Measurements from ENCODE around the gene TPSAB1. TPM values are rescaled to one million over a fixed set of nuclear protein-coding genes. Genes with fewer than 3 reads are reported as not detected.
A peak's percentile ranks its signal among the peaks of the same experiment; 100 is the strongest.
"Not testable (repeated sequence)": the region's sequence is repeated elsewhere in the genome, so short reads cannot be mapped to it uniquely, and the experiment has no call there.

TPSAB1 gene
- total RNA-seq, 1 donor from 2014 or later = 4.3 TPM

DNA sequence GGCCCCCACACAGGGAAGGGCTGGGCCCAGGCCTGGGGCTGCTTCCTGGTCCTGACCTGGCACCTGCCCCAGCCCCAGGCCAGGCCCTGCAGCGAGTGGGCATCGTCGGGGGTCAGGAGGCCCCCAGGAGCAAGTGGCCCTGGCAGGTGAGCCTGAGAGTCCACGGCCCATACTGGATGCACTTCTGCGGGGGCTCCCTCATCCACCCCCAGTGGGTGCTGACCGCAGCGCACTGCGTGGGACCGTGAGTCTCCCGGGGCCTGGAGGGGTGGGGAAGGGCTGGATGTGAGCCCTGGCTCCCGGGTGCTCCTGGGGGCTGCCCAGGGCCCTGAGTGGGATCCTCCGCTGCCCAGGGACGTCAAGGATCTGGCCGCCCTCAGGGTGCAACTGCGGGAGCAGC is 576 bp downstream of the TPSAB1 start:
- ATAC-seq; intact Hi-C loops (cut with micrococcal nuclease): not testable (repeated sequence)
- DNase-seq = peak; percentile 6

DNA sequence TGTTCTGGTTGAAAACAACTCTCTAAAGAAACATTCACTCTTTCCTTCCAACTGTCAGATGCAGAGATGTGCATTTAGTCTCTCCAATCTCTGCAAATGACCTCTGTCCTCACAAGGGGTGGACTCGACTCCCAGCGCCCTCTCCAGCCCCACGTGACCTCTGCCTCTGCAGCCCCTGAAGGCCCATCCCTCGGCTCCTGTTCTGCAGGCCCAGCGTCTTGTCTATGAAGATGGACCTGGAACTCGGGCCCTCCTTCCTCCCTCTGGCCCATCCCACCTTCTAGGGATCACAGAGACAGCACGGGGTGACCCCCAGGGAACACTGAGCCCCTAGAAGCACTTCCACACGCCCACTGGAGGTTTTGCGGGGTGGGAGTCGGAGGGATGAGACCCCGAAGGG is 2.9 kb downstream of the TPSAB1 start:
- ATAC-seq; DNase-seq; intact Hi-C loops (cut with micrococcal nuclease): not testable (repeated sequence)

- ATAC-seq; intact Hi-C loops (cut with micrococcal nuclease); DNase-seq: not testable (repeated sequence)
These were observed 3.7 kb downstream of the TPSAB1 start for GRCh38 chr16:1243907-1244850.

DNA sequence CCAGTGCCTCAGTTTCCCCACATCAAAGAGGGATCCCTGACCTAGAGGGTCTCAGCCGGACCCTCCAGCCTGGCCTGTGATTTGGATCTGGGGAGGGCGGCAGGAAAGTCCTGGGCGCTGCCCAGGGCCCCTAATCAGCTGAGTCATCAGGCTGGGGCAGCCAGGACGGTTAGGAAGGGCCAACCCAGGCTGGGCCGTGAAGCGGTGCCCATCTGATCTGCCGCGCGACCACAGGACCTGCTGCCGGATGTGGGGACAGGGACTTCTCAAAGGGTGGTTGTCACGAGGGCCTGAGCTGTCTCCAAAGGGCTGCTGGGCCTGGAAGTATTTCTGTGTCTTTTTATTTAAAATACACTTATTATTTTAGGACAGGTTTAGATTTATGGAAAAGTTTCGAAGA is 4.4 kb downstream of the TPSAB1 start:
- intact Hi-C loops (cut with micrococcal nuclease) = no loop called here
- ATAC-seq (no peak), DNase-seq (no peak)

DNA sequence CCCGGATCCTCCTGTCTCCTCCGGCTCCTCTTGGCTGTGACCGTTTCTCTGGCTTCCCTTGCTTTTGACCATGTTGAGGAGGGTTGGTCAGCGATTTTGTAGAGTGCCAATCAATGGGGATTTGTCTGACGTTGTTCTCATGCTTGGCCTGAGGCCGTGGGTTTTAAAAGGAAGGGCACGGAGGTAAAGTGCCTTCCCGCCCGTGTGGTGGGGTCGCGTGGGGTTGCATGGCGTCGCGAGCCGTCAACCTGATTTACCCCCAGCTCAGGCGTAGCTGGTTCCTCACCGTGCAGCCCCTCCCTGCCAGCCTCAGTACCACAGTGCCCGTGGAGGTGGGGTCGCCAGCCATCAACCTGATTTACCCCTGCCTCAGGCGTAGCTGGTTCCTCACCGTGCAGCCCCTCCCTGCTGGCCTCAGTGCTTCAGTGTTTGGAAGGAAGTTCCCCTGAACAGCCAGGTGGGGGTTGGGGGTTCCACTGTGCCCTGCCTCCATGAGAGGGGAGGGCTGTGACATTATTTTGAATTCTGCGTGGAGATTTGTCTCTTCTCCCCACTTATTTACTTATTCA is 5.0 kb downstream of the TPSAB1 start:
- ATAC-seq (no peak), DNase-seq (peak; percentile 4)
- intact Hi-C loops (cut with micrococcal nuclease) = no loop called here

- intact Hi-C loops (cut with micrococcal nuclease); ATAC-seq: not testable (repeated sequence)
- DNase-seq = peak; percentile 2
These were observed 7.5 kb downstream of the TPSAB1 start for GRCh38 chr16:1247903-1248537.

DNA sequence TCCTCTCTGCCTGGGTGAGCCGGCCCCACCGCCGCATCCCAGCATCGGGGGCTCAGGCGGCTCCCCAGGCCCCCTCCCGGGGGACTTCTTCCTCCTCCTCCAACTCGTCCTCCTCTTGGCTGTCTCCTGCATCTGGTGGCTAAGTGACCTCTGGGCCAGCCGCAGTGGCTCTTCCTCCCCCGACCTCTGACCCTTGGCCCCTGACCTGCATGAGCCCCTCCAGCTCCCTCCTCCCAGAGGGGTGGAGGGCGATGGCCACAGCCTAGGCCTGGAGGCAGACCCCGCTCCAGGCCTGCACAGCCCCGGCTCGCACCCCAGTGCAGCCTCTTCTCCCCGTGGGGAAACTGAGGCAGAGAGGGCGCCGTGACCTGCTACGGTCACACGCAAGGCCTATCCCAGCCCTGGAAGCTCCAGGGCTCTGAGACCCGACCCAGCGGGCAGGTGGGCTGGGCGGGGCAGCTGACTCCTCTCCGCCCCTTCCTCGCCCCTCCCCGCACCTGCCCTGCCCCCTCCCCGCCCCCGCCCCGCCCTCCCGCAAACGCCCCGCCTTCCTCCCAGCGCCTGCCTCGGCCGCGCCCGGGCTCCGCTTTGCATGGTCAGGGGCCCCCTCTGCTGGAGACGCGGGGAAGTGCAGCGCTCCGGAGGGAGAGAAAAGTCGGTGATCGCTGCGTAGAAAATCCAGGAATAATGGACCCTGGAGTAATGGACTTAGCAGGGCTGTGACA is 8.7 kb downstream of the TPSAB1 start:
- intact Hi-C loops (cut with micrococcal nuclease) = not testable (repeated sequence)
- ATAC-seq (peak; percentile 77), DNase-seq (peak; percentile 11)

DNA sequence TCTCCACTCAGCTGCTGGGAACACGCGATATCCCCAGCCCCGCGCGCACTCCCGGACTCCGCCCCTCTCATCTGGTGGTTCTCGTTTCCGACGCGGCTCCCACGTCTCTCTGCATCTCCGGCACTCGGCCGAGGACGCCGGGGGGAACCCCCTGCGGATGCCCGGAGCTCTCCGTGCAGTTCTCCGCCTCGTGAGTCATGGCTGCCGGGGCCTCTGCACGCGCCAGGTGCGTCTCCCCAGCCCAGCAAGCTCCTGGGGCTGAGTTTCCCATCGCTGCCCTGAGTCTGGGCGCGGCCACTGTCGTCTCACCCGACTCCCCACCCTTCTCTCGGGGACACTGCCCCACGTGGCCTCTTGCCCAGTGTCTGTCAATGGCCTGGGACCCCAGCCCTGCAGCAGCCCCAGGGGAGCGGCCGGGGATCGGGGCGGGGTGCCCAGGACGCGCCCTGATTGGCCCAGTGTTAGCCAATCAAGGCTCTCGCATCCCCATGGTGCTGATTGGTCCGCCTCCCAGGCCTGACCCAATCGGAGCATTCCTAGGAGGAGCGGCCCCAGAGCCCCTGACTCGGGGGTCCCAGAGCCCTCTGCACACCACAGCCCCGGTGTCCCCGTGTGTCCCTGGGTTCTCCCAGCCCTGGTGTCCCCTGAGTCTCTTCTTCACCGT is 13.3 kb downstream of the TPSAB1 start:
- intact Hi-C loops (cut with micrococcal nuclease); DNase-seq: not testable (repeated sequence)
- ATAC-seq = peak; percentile 45

- intact Hi-C loops (cut with micrococcal nuclease); DNase-seq; ATAC-seq: not testable (repeated sequence)
These were observed 14.3 kb downstream of the TPSAB1 start for GRCh38 chr16:1254821-1255220.

DNA sequence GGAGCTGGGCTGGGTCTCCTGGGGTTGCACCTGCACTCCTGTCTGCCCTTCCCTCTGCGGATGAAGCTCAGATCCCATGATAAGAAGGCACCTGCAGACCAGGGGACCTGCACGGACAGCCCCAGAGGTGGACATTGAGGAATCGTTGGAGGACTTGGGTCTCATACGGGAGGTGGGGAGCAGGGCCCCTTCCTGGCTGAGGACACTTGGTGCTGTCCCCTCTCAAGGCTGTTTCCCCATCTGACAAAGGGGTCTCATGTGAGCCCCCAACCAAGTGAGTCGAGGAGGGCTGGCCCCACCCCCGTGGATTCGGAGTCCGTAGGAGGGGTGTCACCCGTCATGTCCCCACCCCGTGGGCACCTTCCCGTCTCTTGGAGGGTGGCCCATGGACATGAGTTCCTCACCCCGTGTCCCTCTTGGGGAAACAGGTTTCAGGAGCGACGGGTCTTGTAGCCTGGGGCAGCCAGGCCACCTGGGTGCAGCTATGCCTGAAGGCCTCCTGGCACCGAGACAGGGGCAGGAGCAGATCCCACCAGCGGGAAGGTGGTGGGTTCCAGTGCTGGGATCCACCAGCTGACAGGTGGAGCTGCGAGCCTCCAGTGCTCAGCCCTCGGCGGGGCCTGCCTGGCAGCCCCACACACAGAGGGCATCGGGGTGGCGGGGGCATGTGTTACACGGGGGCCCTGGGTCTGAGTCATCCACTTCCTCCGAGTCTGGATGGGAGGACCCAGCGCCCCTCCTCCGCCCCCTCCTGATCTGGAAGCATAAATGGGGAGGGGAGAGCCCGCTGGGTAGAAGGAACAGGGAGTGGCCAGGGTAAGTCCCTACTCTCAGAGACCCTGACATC is 15.0 kb downstream of the TPSAB1 start, which contains the start of gene TPSD1:
Gene TPSD1, plus strand, starts transcription at position 794 of the 847 bp plus-strand sequence. CDS start 212 bp downstream, outside the sequence.
- ATAC-seq; DNase-seq; intact Hi-C loops (cut with micrococcal nuclease): not testable (repeated sequence)

DNA sequence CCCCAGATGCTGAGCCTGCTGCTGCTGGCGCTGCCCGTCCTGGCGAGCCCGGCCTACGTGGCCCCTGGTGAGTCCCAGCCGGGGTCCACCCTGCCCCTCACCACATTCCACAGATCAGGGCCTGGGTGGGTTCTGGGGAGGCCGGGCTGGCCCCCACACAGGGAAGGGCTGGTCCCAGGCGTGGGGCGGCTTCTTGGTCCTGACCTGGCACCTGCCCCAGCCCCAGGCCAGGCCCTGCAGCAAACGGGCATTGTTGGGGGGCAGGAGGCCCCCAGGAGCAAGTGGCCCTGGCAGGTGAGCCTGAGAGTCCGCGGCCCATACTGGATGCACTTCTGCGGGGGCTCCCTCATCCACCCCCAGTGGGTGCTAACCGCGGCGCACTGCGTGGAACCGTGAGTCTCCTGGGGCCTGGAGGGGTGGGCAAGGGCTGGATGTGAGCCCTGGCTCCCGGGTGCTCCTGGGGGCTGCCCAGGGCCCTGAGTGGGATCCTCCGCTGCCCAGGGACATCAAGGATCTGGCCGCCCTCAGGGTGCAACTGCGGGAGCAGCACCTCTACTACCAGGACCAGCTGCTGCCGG is 15.9 kb downstream of the TPSAB1 start:
- ATAC-seq; DNase-seq; intact Hi-C loops (cut with micrococcal nuclease): not testable (repeated sequence)

GRCh38 chr16:1256874-1257322 is 16.4 kb downstream of the TPSAB1 start:
- ATAC-seq (no peak), DNase-seq (no peak)
- intact Hi-C loops (cut with micrococcal nuclease) = no loop called here

GRCh38 chr16:1257561-1258224 is 17.2 kb downstream of the TPSAB1 start:
- intact Hi-C loops (cut with micrococcal nuclease) = no loop called here
- ATAC-seq (no peak), DNase-seq (no peak)

DNA sequence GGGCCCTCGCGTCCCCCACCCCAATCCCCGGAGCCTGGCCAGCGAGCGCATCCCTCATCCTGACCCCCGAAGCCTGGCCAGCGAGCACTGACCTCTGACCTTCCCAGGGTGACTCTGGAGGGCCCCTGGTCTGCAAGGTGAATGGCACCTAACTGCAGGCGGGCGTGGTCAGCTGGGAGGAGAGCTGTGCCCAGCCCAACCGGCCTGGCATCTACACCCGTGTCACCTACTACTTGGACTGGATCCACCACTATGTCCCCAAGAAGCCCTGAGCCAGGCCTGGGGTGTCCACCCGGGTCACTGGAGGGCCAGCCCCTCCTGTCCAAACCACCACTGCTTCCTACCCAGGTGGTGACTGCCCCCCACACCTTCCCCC is 17.7 kb downstream of the TPSAB1 start:
- ATAC-seq (no peak), DNase-seq (no peak)
- intact Hi-C loops (cut with micrococcal nuclease) = no loop called here

DNA sequence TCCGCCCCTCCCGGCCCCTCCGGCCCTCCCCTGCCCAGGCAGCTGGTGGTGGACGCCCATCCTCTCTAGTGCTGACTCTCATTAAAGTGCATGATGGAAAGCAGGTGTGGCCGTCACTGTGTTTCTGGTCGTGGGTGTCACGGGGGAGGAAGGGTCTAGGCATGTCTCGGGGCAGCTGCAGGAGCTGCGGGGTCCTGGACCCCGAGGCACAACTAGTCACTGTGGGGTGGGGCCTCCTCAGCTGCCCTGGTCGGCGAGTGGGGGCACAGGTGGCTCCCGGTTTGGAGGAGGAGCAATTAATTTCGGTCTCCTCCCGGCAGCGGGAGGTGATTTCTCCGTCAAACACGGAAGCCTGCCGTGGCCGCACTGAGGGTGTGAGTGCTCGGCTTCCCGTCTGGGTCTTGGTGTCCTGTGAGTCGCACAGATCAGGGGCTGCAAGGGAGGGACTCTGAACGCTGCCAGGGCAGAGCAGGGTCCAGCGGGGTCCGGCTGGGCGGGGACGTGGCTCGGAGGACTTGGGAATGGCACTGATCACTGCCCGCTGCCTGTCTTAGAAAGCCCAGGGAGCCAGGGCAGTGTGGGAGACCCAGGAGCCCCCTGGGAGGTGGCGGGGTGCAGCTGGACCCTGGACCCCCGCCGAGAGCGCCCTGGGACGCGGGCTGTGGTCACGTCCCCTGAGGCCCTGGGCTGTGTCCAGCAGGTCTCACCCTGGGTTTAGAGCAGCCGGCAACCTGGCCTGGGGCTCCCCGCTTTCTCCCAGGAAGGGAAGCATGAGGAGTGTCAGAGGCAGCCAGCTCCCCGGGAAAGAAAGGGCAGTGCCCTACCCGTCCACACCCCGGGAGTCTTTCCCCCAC is 18.6 kb downstream of the TPSAB1 start:
- DNase-seq (no peak), ATAC-seq (no peak)
- intact Hi-C loops (cut with micrococcal nuclease) = no loop called here

DNA sequence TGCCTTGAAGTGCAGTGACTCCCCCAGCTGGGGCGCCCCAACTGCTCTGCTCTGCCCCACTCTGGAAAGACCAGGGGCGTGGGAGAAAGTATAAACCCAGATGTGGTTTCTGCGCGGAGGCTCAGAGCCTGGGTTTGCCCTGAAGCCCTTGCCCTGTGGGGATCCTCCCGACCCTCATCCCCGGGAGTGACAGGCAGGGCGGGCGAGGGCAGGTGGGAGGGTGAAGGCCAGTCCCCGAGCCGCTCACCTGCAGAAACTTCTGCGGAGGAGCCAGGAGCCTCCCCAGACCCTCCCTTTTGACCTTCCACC is 19.2 kb downstream of the TPSAB1 start:
- intact Hi-C loops (cut with micrococcal nuclease) = no loop called here
- DNase-seq (no peak), ATAC-seq (no peak)

Measured in left ventricle myocardium superior (tissue), 1 donor.